ENCODE data around the gene ERC1.

Gene ERC1

GRCh38 chr12:1256285-1256684, 265.3 kb downstream of the ERC1 start:
- H3K79me1 ChIP-seq (replicated peaks; ENCODE audit: low read length, poor library complexity, severe bottlenecking): peaks cover 2% of the 10 kb centered on the region
- H3K4me1 ChIP-seq (ENCODE audit: control insufficient read depth, insufficient read depth, low read depth, low read length): no peaks in the 10 kb centered on the region
- WGBS: no CpG with 5 or more reads among the region's 2 CpGs
- H2BK12ac ChIP-seq (ENCODE audit: low read length in 2 of 2): no peak overlapping the region
- H3K27me3 ChIP-seq (ENCODE audit: control insufficient read depth in 1 of 2, insufficient read depth in 1 of 2, low read length in 2 of 2): no peaks in the 10 kb centered on the region
- H3K4ac ChIP-seq (ENCODE audit: low read depth in 1 of 2, low read length in 2 of 2): no peak overlapping the region
- no peaks in the 10 kb centered on the region for H3K9me3 ChIP-seq (ENCODE audit: control insufficient read depth, low read length)
- H3K14ac ChIP-seq (ENCODE audit: low read length in 2 of 2): no peak overlapping the region
- H3K9ac ChIP-seq (ENCODE audit: low read length): no peak overlapping the region
- H4K91ac ChIP-seq (ENCODE audit: low read length): no peak overlapping the region
- no peak for DNase-seq
- H3K23ac ChIP-seq (ENCODE audit: low read length in 2 of 2): no peak overlapping the region
- H3K27ac ChIP-seq (ENCODE audit: low read length, poor library complexity, severe bottlenecking): no peak overlapping the region
- H4K8ac ChIP-seq (ENCODE audit: low read length): no peak overlapping the region
- H3K18ac ChIP-seq (ENCODE audit: low read depth in 1 of 2, low read length in 2 of 2): no peak overlapping the region
- peaks cover 0 to 10% of the 10 kb centered on the region in 2 experiments for H3K36me3 ChIP-seq (ENCODE audit: control insufficient read depth in 1 of 2, insufficient read depth in 2 of 2, low read depth in 1 of 2, low read length in 2 of 2)
- no peak overlapping the region for H2BK120ac ChIP-seq (ENCODE audit: low read depth, low read length)
- H2AFZ ChIP-seq (ENCODE audit: low read depth, low read length): no peak overlapping the region
- H2AK5ac ChIP-seq (ENCODE audit: low read length, severe bottlenecking): no peak overlapping the region
- H3K4me2 ChIP-seq (ENCODE audit: low read length, poor library complexity, severe bottlenecking): no peak overlapping the region
- H3K4me3 ChIP-seq (ENCODE audit: insufficient read depth in 1 of 2, low read depth in 1 of 2, low read length in 2 of 2): no peak overlapping the region
- H2BK5ac ChIP-seq (ENCODE audit: low read depth, low read length, poor library complexity, severe bottlenecking): no peak overlapping the region
- H2BK15ac ChIP-seq (ENCODE audit: low read depth, poor library complexity, severe bottlenecking): no peak overlapping the region

GRCh38 chr12:1256991-1257390, 266.0 kb downstream of the ERC1 start:
- H3K4ac ChIP-seq (ENCODE audit: low read depth in 1 of 2, low read length in 2 of 2): no peak overlapping the region
- H3K79me1 ChIP-seq (replicated peaks; ENCODE audit: low read length, poor library complexity, severe bottlenecking): peaks cover 2% of the 10 kb centered on the region
- H2BK12ac ChIP-seq (ENCODE audit: low read length in 2 of 2): no peak overlapping the region
- no peak overlapping the region for H3K4me2 ChIP-seq (ENCODE audit: low read length, poor library complexity, severe bottlenecking)
- no peaks in the 10 kb centered on the region for H3K9me3 ChIP-seq (ENCODE audit: control insufficient read depth, low read length)
- H3K27ac ChIP-seq (ENCODE audit: low read length, poor library complexity, severe bottlenecking): no peak overlapping the region
- H3K4me3 ChIP-seq (ENCODE audit: insufficient read depth in 1 of 2, low read depth in 1 of 2, low read length in 2 of 2): no peak overlapping the region
- no peak overlapping the region for H4K91ac ChIP-seq (ENCODE audit: low read length)
- H3K14ac ChIP-seq (ENCODE audit: low read length in 2 of 2): no peak overlapping the region
- H3K18ac ChIP-seq (ENCODE audit: low read depth in 1 of 2, low read length in 2 of 2): no peak overlapping the region
- WGBS: 99% methylated on average over 7 of the region's 7 CpGs
- H3K23ac ChIP-seq (ENCODE audit: low read length in 2 of 2): no peak overlapping the region
- peaks cover 0 to 12% of the 10 kb centered on the region in 2 experiments for H3K36me3 ChIP-seq (ENCODE audit: control insufficient read depth in 1 of 2, insufficient read depth in 2 of 2, low read depth in 1 of 2, low read length in 2 of 2)
- no peak overlapping the region for H2AK5ac ChIP-seq (ENCODE audit: low read length, severe bottlenecking)
- no peak overlapping the region for H2BK5ac ChIP-seq (ENCODE audit: low read depth, low read length, poor library complexity, severe bottlenecking)
- H2BK120ac ChIP-seq (ENCODE audit: low read depth, low read length): no peak overlapping the region
- H3K4me1 ChIP-seq (ENCODE audit: control insufficient read depth, insufficient read depth, low read depth, low read length): no peaks in the 10 kb centered on the region
- H4K8ac ChIP-seq (ENCODE audit: low read length): no peak overlapping the region
- no peak overlapping the region for H3K9ac ChIP-seq (ENCODE audit: low read length)
- no peak overlapping the region for H2AFZ ChIP-seq (ENCODE audit: low read depth, low read length)
- no peaks in the 10 kb centered on the region for H3K27me3 ChIP-seq (ENCODE audit: control insufficient read depth in 1 of 2, insufficient read depth in 1 of 2, low read length in 2 of 2)
- no peak overlapping the region for H2BK15ac ChIP-seq (ENCODE audit: low read depth, poor library complexity, severe bottlenecking)
- no peak for DNase-seq

- Histone ChIP-seq H3K4ac (ENCODE audit: low read depth in 1 of 2, low read length in 2 of 2) (no peak overlapping the region), H3K4me3 (ENCODE audit: insufficient read depth in 1 of 2, low read depth in 1 of 2, low read length in 2 of 2) (no peak overlapping the region), H2AFZ (ENCODE audit: low read depth, low read length) (no peak overlapping the region), H3K27me3 (ENCODE audit: control insufficient read depth in 1 of 2, insufficient read depth in 1 of 2, low read length in 2 of 2) (no peaks in the 10 kb centered on the region), H3K4me2 (ENCODE audit: low read length, poor library complexity, severe bottlenecking) (no peak overlapping the region), H3K23ac (ENCODE audit: low read length in 2 of 2) (no peak overlapping the region), H2BK120ac (ENCODE audit: low read depth, low read length) (no peak overlapping the region), H3K79me1 (replicated peaks; ENCODE audit: low read length, poor library complexity, severe bottlenecking) (peaks cover 3% of the 10 kb centered on the region), H3K14ac (ENCODE audit: low read length in 2 of 2) (no peak overlapping the region), H3K4me1 (ENCODE audit: control insufficient read depth, insufficient read depth, low read depth, low read length) (no peaks in the 10 kb centered on the region), H3K9me3 (ENCODE audit: control insufficient read depth, low read length) (no peaks in the 10 kb centered on the region), H2BK15ac (ENCODE audit: low read depth, poor library complexity, severe bottlenecking) (no peak overlapping the region), H3K27ac (ENCODE audit: low read length, poor library complexity, severe bottlenecking) (no peak overlapping the region), H3K9ac (ENCODE audit: low read length) (no peak overlapping the region), H2BK5ac (ENCODE audit: low read depth, low read length, poor library complexity, severe bottlenecking) (no peak overlapping the region), H3K36me3 (ENCODE audit: control insufficient read depth in 1 of 2, insufficient read depth in 2 of 2, low read depth in 1 of 2, low read length in 2 of 2) (peaks cover 0 to 41% of the 10 kb centered on the region in 2 experiments), H2BK12ac (ENCODE audit: low read length in 2 of 2) (no peak overlapping the region), H4K91ac (ENCODE audit: low read length) (no peak overlapping the region), H4K8ac (ENCODE audit: low read length) (no peak overlapping the region), H2AK5ac (ENCODE audit: low read length, severe bottlenecking) (no peak overlapping the region), H3K18ac (ENCODE audit: low read depth in 1 of 2, low read length in 2 of 2) (no peak overlapping the region)
- DNase-seq: no peak
- WGBS: 92% methylated on average over 2 of the region's 2 CpGs
These were observed 271.0 kb downstream of the ERC1 start for GRCh38 chr12:1262011-1262410.

- no peak overlapping the region for H2AFZ ChIP-seq (ENCODE audit: low read depth, low read length)
- no peak overlapping the region for H2BK12ac ChIP-seq (ENCODE audit: low read length in 2 of 2)
- no peak overlapping the region for H3K4me3 ChIP-seq (ENCODE audit: insufficient read depth in 1 of 2, low read depth in 1 of 2, low read length in 2 of 2)
- H2BK5ac ChIP-seq (ENCODE audit: low read depth, low read length, poor library complexity, severe bottlenecking): no peak overlapping the region
- no peak overlapping the region for H2BK120ac ChIP-seq (ENCODE audit: low read depth, low read length)
- H3K79me1 ChIP-seq (replicated peaks; ENCODE audit: low read length, poor library complexity, severe bottlenecking): peaks cover 9% of the 10 kb centered on the region
- no peak for DNase-seq
- H3K14ac ChIP-seq (ENCODE audit: low read length in 2 of 2): no peak overlapping the region
- H3K27me3 ChIP-seq (ENCODE audit: control insufficient read depth in 1 of 2, insufficient read depth in 1 of 2, low read length in 2 of 2): no peaks in the 10 kb centered on the region
- no peak overlapping the region for H3K9ac ChIP-seq (ENCODE audit: low read length)
- peaks cover 0 to 50% of the 10 kb centered on the region in 2 experiments for H3K36me3 ChIP-seq (ENCODE audit: control insufficient read depth in 1 of 2, insufficient read depth in 2 of 2, low read depth in 1 of 2, low read length in 2 of 2)
- H4K91ac ChIP-seq (ENCODE audit: low read length): no peak overlapping the region
- H3K18ac ChIP-seq (ENCODE audit: low read depth in 1 of 2, low read length in 2 of 2): no peak overlapping the region
- no peaks in the 10 kb centered on the region for H3K4me1 ChIP-seq (ENCODE audit: control insufficient read depth, insufficient read depth, low read depth, low read length)
- no peak overlapping the region for H3K23ac ChIP-seq (ENCODE audit: low read length in 2 of 2)
- H3K4me2 ChIP-seq (ENCODE audit: low read length, poor library complexity, severe bottlenecking): no peak overlapping the region
- WGBS: over 99% methylated on average over 7 of the region's 7 CpGs
- no peaks in the 10 kb centered on the region for H3K9me3 ChIP-seq (ENCODE audit: control insufficient read depth, low read length)
- H3K4ac ChIP-seq (ENCODE audit: low read depth in 1 of 2, low read length in 2 of 2): no peak overlapping the region
- no peak overlapping the region for H4K8ac ChIP-seq (ENCODE audit: low read length)
- H3K27ac ChIP-seq (ENCODE audit: low read length, poor library complexity, severe bottlenecking): no peak overlapping the region
- no peak overlapping the region for H2BK15ac ChIP-seq (ENCODE audit: low read depth, poor library complexity, severe bottlenecking)
- no peak overlapping the region for H2AK5ac ChIP-seq (ENCODE audit: low read length, severe bottlenecking)
These were observed 276.2 kb downstream of the ERC1 start for GRCh38 chr12:1267243-1267642.

Data from mesenchymal stem cell (in vitro differentiated cells and primary cell).